Osteoblast (primary cell): Measurements from ENCODE around the gene DFFA. TPM values are rescaled to one million over a fixed set of nuclear protein-coding genes. Genes with fewer than 3 reads are reported as not detected.

ENCODE experiments used
- DNase-seq: peaks from one replicate; pipeline ENCODE4 v3.0.0; 2011; ENCODE audit warnings: low spot score, mixed read lengths; ENCODE audit not compliant: insufficient read length; ENCODE audit errors: missing footprints
- H2AFZ ChIP-seq: 2 replicates; pipeline ENCODE4 v1.6.0; 2011; ENCODE audit warnings: mild to moderate bottlenecking, low read length
- H3K27ac ChIP-seq: 2 replicates; pipeline ENCODE4 v1.5.1; 2011; ENCODE audit warnings: mild to moderate bottlenecking, low read depth, low read length, moderate library complexity
- H3K27me3 ChIP-seq: 2 replicates; pipeline ENCODE4 v1.6.0; 2012; ENCODE audit warnings: mild to moderate bottlenecking, control low read depth, inconsistent platforms, low read length, moderate library complexity; ENCODE audit not compliant: insufficient read depth
- H3K36me3 ChIP-seq: 2 replicates; pipeline ENCODE4 v1.5.1; 2011; ENCODE audit warnings: mild to moderate bottlenecking, low read length, control low read depth, moderate library complexity; ENCODE audit not compliant: insufficient read depth
- H3K4me1 ChIP-seq: 2 replicates; pipeline ENCODE4 v1.5.1; 2011; ENCODE audit warnings: mild to moderate bottlenecking, low read length, control low read depth, moderate library complexity; ENCODE audit not compliant: insufficient read depth
- H3K4me2 ChIP-seq: 2 replicates; pipeline ENCODE4 v1.6.0; 2011; ENCODE audit warnings: mild to moderate bottlenecking, low read length; ENCODE audit not compliant: insufficient read depth
- H3K4me3 ChIP-seq: fragments of 200-600 bp; sonication (generic); 3 replicates; pipeline ENCODE4 v1.5.1; 2012; ENCODE audit warnings: mild to moderate bottlenecking, low read length, inconsistent platforms; ENCODE audit not compliant: insufficient read depth
- H3K79me2 ChIP-seq: 2 replicates; pipeline ENCODE4 v1.6.0; 2012; ENCODE audit warnings: mild to moderate bottlenecking, low read length, control low read depth, inconsistent platforms; ENCODE audit not compliant: insufficient read depth
- H3K9me3 ChIP-seq: 2 replicates; pipeline ENCODE4 v1.5.1; 2011; ENCODE audit warnings: low read depth, low read length, control low read depth
- H4K20me1 ChIP-seq: 2 replicates; pipeline ENCODE4 v1.6.0; 2012; ENCODE audit warnings: mild to moderate bottlenecking, low read length, control low read depth; ENCODE audit not compliant: insufficient read depth
- total RNA-seq: library from RNA; depleted of rRNA; stranded (reverse); fragments of >200 nt; gene quantifications from 2 replicates; pipeline ENCODE4 v1.2.3, GENCODE V29; 2012
- TF ChIP-seq, protein P1 (sequence below): IDR thresholded peaks from 2 replicates; pipeline ENCODE4 v1.5.1; 2011; ENCODE audit warnings: mild to moderate bottlenecking, low read depth, low read length, moderate library complexity; ENCODE audit errors: extremely low read depth

Gene DFFA
- total RNA-seq, 1 donor, result 27.9 TPM

DNA sequence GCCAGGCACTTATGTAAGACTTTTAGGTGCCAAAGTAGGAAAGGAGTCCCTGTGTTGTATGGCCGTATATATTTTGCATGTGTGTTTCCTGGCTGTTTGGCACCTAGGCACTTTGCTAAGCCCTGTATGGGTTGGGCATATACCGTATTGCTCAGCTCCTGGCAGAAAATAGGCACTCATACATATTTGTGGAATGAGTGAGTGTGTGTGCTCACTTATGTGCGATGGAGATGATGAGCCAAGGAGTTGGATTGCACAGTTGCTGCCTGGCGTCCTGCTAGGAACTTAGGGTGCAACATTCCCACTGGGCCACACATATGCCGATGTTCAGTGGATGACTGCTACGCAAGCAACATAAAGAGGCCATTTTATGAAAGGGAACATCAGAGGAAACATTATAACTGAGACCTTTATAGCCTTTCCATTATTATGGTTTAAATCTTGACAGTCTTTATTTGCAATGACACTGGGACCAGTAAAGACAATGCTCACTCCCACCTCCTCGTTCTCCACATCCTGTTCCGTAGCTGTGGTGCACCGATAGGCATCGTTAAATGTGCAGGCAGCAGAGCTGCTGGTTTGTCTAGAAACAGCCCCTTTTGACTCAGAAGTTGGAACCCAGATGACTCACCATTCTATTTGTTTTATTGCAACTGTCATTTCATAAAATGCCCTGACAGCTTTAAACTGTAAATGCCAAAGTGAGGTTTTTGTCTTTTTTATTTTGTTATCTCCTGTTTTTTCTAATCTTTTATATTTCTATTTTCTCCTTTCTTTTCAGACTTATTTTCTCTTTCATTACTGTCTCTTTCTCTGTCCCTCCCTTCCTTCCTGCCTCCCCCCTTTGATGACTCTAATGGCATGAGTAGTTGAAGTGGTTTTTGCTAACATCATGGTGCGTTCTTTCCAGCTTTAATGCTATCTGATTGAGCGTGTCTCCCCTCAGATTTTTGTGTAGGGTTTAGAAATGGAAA, 38.5 kb upstream of the DFFA start:
- Histone ChIP-seq H3K27ac (peak overlapping the region; percentile 96), H4K20me1 (peaks cover 27% of the 10 kb centered on the region), H3K36me3 (no peaks in the 10 kb centered on the region), H3K9me3 (no peaks in the 10 kb centered on the region), H3K4me3 (peak overlapping the region; percentile 55), H3K4me1 (peaks cover 35% of the 10 kb centered on the region), H2AFZ (peak overlapping the region; percentile 7), H3K27me3 (no peaks in the 10 kb centered on the region), H3K79me2 (peaks cover 65% of the 10 kb centered on the region), H3K4me2 (peak overlapping the region; percentile 85)
- TF ChIP-seq, protein P1, sequence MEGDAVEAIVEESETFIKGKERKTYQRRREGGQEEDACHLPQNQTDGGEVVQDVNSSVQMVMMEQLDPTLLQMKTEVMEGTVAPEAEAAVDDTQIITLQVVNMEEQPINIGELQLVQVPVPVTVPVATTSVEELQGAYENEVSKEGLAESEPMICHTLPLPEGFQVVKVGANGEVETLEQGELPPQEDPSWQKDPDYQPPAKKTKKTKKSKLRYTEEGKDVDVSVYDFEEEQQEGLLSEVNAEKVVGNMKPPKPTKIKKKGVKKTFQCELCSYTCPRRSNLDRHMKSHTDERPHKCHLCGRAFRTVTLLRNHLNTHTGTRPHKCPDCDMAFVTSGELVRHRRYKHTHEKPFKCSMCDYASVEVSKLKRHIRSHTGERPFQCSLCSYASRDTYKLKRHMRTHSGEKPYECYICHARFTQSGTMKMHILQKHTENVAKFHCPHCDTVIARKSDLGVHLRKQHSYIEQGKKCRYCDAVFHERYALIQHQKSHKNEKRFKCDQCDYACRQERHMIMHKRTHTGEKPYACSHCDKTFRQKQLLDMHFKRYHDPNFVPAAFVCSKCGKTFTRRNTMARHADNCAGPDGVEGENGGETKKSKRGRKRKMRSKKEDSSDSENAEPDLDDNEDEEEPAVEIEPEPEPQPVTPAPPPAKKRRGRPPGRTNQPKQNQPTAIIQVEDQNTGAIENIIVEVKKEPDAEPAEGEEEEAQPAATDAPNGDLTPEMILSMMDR, result no peak
- DNase-seq, result peak; percentile 94

DNA sequence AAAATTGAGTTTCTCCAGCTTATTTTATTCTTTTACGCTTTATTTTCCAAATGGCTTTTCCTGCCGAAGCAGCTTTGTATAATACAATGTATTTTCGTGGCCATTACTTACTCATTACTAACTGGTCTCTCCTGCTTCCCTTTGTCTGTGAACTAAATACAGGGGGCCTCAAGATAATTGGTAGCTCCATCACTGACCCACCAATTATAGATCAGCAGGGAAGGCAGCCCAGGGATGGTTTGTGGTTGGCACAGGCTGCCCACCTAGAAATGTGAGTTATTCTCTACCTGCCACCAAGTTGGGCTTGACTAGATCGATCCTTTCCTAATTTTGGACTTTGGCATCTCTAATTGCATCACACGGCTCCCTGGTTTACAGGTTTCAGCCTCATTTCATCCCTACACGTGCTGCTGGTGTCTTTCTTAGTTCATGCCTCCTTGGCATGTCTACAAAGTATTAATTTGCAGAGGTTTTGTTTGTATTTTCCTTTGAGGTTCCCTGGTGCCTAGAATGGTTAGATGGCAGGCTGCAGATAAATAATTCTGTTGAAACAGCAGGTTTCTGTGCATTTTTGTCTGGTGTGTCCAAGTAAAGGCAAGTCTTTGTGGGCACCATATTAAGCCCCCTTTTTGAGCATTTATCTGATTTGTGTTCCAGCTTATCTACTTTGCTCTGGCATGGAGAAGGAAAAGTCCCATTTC, 37.6 kb upstream of the DFFA start:
- H3K36me3 ChIP-seq, result no peaks in the 10 kb centered on the region
- peak overlapping the region; percentile 96 for H3K27ac ChIP-seq
- H4K20me1 ChIP-seq, result peaks cover 25% of the 10 kb centered on the region
- H3K4me3 ChIP-seq, result peak overlapping the region; percentile 55
- DNase-seq, result peak; percentile 54
- H2AFZ ChIP-seq, result no peak overlapping the region
- no peaks in the 10 kb centered on the region for H3K9me3 ChIP-seq
- peaks cover 35% of the 10 kb centered on the region for H3K4me1 ChIP-seq
- H3K4me2 ChIP-seq, result peak overlapping the region; percentile 85
- no peaks in the 10 kb centered on the region for H3K27me3 ChIP-seq
- H3K79me2 ChIP-seq, result peaks cover 58% of the 10 kb centered on the region
- TF ChIP-seq, protein P1, result no peak

DNA sequence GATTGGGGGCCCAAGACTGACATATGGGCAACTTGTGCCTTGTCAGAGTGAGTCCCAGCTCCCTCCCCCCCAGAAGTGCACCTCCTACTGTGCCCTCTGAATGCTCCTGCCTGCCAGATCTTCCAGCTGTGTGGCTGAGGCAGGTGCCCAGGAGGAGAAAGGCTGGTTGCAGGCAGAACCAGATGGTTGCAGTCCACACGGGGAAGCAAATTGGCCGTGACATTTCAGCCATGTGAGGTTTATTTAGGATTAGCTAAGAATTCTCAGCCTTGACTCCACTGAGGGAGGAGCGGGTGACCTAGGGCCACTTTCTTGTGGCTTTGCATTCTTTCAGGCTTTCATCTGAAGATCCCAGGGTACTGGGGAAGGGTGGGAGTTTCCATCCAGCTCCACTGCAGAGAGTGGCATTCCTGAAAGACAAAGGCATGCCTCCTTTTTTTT, 36.2 kb upstream of the DFFA start:
- H4K20me1 ChIP-seq, result peaks cover 18% of the 10 kb centered on the region

More for the DNA sequence above, 36.2 kb upstream of the DFFA start:
- H3K27ac ChIP-seq, result peak overlapping the region; percentile 16
- TF ChIP-seq, protein P1, result no peak
- H3K4me3 ChIP-seq, result no peak overlapping the region
- peaks cover 35% of the 10 kb centered on the region for H3K4me1 ChIP-seq
- H3K36me3 ChIP-seq, result no peaks in the 10 kb centered on the region
- no peak overlapping the region for H2AFZ ChIP-seq
- H3K4me2 ChIP-seq, result no peak overlapping the region
- no peaks in the 10 kb centered on the region for H3K27me3 ChIP-seq
- peaks cover 50% of the 10 kb centered on the region for H3K79me2 ChIP-seq
- H3K9me3 ChIP-seq, result no peaks in the 10 kb centered on the region
- DNase-seq, result no peak
